ENCODE results near the gene ENOX1.

Gene ENOX1

DNA sequence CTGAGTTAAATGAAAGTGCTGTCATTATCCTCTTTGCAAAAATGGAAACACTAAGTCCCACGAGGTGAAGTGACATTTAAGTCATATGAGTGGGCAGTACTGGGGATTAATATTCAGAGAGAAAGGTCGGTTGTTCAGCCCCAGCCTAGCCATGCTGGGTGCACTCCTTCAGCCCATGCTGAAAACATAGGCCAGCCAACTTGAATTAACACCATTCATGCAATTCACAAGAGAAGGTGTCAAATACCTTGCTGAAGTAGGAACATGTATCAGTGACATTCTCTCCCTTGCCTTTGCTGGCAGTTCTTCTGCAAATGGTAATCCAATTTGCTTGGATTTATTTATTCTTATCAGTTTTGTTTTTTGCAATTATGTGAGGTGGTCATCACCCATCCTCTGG, 507.1 kb downstream of the ENOX1 start:
- H3K4me1 ChIP-seq (ENCODE audit: control insufficient read depth, insufficient read depth, low read length, unreplicated experiment): peaks cover 10% of the 10 kb centered on the region
- H3K4me3 ChIP-seq (ENCODE audit: low read depth, low read length): no peak overlapping the region
- no peaks in the 10 kb centered on the region for H3K79me2 ChIP-seq (ENCODE audit: control insufficient read depth, insufficient read depth, low read length, unreplicated experiment)
- H2AFZ ChIP-seq (ENCODE audit: low read length, unreplicated experiment): no peak overlapping the region
- H3K27ac ChIP-seq (ENCODE audit: low read depth, low read length): no peak overlapping the region
- H3K36me3 ChIP-seq (ENCODE audit: insufficient read depth, low read length): no peaks in the 10 kb centered on the region
- H3K27me3 ChIP-seq (ENCODE audit: insufficient read depth, low read length): no peaks in the 10 kb centered on the region

DNA sequence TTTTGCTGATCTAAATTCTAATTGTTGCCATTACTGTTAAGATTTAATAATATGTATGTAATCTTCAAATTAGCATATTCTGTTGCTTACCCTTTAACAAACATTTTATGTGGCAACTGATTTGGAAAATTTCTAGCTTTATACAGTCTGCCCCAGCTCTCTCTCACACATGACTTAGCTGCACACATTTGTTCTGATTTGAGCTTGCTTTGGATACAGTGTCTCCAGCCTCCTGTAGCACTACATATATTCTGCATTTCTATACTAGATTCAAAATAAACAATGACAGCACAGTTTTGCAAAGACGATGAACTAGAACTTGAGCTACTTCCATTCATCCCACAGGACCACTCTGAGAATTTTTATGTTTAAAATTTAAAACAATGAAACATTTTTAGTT, 508.6 kb downstream of the ENOX1 start:
- Histone ChIP-seq H2AFZ (ENCODE audit: low read length, unreplicated experiment) (no peak overlapping the region), H3K79me2 (ENCODE audit: control insufficient read depth, insufficient read depth, low read length, unreplicated experiment) (no peaks in the 10 kb centered on the region), H3K4me1 (ENCODE audit: control insufficient read depth, insufficient read depth, low read length, unreplicated experiment) (peaks cover 1% of the 10 kb centered on the region), H3K4me3 (ENCODE audit: low read depth, low read length) (no peak overlapping the region), H3K36me3 (ENCODE audit: insufficient read depth, low read length) (no peaks in the 10 kb centered on the region), H3K27me3 (ENCODE audit: insufficient read depth, low read length) (no peaks in the 10 kb centered on the region), H3K27ac (ENCODE audit: low read depth, low read length) (no peak overlapping the region)

DNA sequence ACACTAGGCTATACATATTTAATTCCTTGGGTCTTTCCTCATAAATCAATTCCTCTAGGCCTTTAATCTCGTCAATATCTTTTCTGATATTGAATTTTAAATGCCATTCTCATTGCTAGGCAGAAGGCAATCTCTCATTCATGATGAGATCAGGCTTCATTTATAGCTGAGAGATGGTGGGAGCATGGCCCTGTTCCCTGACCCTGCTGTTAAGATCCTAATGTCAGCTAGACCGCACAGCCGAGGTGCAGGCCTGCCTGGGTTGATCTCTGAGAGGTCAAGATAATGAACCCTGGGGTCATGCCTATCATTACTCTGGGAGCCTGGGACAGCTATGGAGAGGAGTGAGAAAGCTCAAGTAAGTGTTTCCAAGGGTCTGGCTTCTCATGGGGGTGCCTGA, 509.6 kb downstream of the ENOX1 start:
- Histone ChIP-seq H3K36me3 (ENCODE audit: insufficient read depth, low read length) (no peaks in the 10 kb centered on the region), H3K27ac (ENCODE audit: low read depth, low read length) (no peak overlapping the region), H3K4me3 (ENCODE audit: low read depth, low read length) (no peak overlapping the region), H3K4me1 (ENCODE audit: control insufficient read depth, insufficient read depth, low read length, unreplicated experiment) (peaks cover 7% of the 10 kb centered on the region), H2AFZ (ENCODE audit: low read length, unreplicated experiment) (no peak overlapping the region), H3K79me2 (ENCODE audit: control insufficient read depth, insufficient read depth, low read length, unreplicated experiment) (no peaks in the 10 kb centered on the region), H3K27me3 (ENCODE audit: insufficient read depth, low read length) (no peaks in the 10 kb centered on the region)

DNA sequence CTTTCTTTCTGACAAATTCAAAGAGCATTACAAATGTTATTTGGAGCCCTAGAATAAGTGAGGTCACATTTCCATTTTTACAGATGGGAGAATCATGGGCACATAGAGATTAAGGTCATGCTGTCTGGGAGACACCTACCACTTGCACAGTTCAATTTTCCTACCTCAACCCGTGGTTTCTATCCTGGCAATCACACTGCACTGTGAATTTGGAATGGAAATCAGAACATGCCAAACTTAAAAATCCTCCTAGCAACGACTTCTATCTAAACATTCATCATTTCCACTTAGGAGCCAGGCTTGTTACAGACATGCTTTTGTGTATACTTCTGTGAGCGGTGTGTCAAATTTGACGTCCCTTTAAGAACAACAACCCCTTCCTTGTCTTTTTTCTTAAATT, 511.9 kb downstream of the ENOX1 start:
- Histone ChIP-seq H3K79me2 (ENCODE audit: control insufficient read depth, insufficient read depth, low read length, unreplicated experiment) (no peaks in the 10 kb centered on the region), H3K4me3 (ENCODE audit: low read depth, low read length) (no peak overlapping the region), H3K4me1 (ENCODE audit: control insufficient read depth, insufficient read depth, low read length, unreplicated experiment) (peaks cover 17% of the 10 kb centered on the region), H2AFZ (ENCODE audit: low read length, unreplicated experiment) (no peak overlapping the region), H3K27me3 (ENCODE audit: insufficient read depth, low read length) (no peaks in the 10 kb centered on the region), H3K36me3 (ENCODE audit: insufficient read depth, low read length) (no peaks in the 10 kb centered on the region), H3K27ac (ENCODE audit: low read depth, low read length) (no peak overlapping the region)

DNA sequence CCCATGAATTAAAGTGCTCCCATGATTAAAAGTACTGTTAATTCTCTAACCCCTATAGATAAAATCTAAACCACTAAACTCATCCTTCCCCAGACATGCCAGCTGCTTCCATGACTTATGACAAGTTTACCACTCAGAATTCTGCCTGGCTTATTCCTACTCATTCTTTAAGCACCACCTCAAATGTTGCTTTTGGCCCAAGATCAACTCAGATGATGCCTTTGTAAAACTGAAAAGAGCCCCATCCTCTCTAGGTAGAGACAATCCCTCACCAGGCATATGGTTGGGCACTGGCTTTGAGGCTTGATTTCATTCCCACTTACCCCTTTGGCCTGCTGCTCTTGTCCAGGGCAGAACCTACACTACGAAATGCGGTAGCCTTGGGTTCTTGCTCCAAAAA, 513.4 kb downstream of the ENOX1 start:
- Histone ChIP-seq H3K79me2 (ENCODE audit: control insufficient read depth, insufficient read depth, low read length, unreplicated experiment) (no peaks in the 10 kb centered on the region), H3K4me1 (ENCODE audit: control insufficient read depth, insufficient read depth, low read length, unreplicated experiment) (peaks cover 31% of the 10 kb centered on the region), H3K4me3 (ENCODE audit: low read depth, low read length) (no peak overlapping the region), H2AFZ (ENCODE audit: low read length, unreplicated experiment) (no peak overlapping the region), H3K36me3 (ENCODE audit: insufficient read depth, low read length) (no peaks in the 10 kb centered on the region), H3K27ac (ENCODE audit: low read depth, low read length) (no peak overlapping the region), H3K27me3 (ENCODE audit: insufficient read depth, low read length) (no peaks in the 10 kb centered on the region)

DNA sequence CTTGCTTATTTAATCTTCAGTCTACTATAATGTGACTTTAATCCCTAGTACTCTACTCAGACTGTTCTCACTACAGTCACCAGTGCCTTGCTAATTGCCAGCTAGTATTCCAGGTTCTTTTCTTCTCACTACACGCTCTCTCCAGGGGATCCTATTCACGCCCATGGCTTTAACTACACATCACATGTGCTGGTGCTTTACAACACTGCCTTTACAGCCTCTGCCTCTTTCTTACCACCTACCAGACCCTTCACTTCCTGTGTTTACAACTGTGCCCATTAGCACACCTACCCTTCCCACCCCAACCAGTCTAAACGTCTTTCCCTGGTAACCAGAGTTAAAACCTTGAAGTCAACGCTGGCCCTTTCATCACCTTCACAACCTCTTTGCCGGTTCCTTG, 513.9 kb downstream of the ENOX1 start:
- Histone ChIP-seq H3K4me1 (ENCODE audit: control insufficient read depth, insufficient read depth, low read length, unreplicated experiment) (peaks cover 36% of the 10 kb centered on the region), H3K79me2 (ENCODE audit: control insufficient read depth, insufficient read depth, low read length, unreplicated experiment) (no peaks in the 10 kb centered on the region), H3K27ac (ENCODE audit: low read depth, low read length) (no peak overlapping the region), H2AFZ (ENCODE audit: low read length, unreplicated experiment) (no peak overlapping the region), H3K27me3 (ENCODE audit: insufficient read depth, low read length) (no peaks in the 10 kb centered on the region), H3K4me3 (ENCODE audit: low read depth, low read length) (no peak overlapping the region), H3K36me3 (ENCODE audit: insufficient read depth, low read length) (no peaks in the 10 kb centered on the region)

DNA sequence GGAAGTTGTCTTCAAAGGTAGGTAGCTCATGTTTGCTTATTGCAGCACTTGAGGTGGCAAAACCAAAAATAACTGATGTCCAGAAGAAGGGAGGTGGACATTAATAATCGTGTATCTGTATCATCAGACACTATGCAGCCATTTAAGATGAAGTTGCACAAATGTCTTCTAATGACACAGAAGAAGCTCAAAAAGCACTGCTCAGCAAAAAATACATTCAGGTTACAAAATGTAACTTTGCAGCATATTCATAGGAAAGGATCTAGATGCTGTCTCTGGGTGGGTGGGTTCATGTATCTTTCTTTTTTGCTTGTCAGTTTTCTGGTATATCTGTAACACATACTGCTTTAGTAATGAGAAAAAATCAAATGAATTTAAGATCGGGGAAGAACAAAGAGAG, 515.6 kb downstream of the ENOX1 start:
- Histone ChIP-seq H3K36me3 (ENCODE audit: insufficient read depth, low read length) (no peaks in the 10 kb centered on the region), H3K27ac (ENCODE audit: low read depth, low read length) (no peak overlapping the region), H3K79me2 (ENCODE audit: control insufficient read depth, insufficient read depth, low read length, unreplicated experiment) (no peaks in the 10 kb centered on the region), H3K4me1 (ENCODE audit: control insufficient read depth, insufficient read depth, low read length, unreplicated experiment) (peaks cover 41% of the 10 kb centered on the region), H3K4me3 (ENCODE audit: low read depth, low read length) (no peak overlapping the region), H3K27me3 (ENCODE audit: insufficient read depth, low read length) (no peaks in the 10 kb centered on the region), H2AFZ (ENCODE audit: low read length, unreplicated experiment) (no peak overlapping the region)

DNA sequence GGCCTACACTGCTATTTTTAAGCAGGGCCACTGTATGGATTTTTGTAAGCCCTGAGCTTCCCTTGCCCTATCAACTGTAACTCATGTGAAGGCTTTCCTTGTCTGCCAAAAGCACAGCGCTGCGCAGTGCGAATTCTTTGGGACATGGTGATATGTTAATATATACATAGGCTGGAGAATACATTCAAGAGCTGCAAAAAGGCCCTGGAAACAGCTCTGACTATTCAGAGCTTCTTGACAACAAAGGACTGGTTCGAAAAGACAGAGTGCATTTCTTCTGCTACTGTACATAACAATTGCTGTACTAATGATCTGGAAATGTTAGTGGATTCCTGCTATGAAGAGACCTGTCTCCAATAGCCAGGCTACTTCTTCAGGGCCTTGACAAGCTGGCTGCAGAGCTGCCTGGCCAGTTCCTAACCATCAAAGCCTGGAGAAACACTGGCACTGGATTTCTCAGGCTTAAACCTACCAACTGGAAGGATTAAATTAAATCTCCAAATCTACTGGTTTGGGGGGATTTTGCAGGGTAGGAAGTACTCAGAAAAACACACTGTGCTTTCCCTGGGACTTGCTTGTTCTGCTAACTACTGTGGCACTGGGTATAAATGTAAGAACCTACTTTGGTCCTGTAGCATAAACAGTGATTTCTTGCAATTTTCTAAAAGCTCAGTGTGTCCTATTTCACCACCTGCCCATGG, 516.5 kb downstream of the ENOX1 start:
- H2AFZ ChIP-seq (ENCODE audit: low read length, unreplicated experiment): peak overlapping the region; percentile 47
- H3K27ac ChIP-seq (ENCODE audit: low read depth, low read length): peak overlapping the region; percentile 88
- H3K27me3 ChIP-seq (ENCODE audit: insufficient read depth, low read length): no peaks in the 10 kb centered on the region
- no peak overlapping the region for H3K4me3 ChIP-seq (ENCODE audit: low read depth, low read length)
- H3K36me3 ChIP-seq (ENCODE audit: insufficient read depth, low read length): no peaks in the 10 kb centered on the region
- peaks cover 41% of the 10 kb centered on the region for H3K4me1 ChIP-seq (ENCODE audit: control insufficient read depth, insufficient read depth, low read length, unreplicated experiment)
- H3K79me2 ChIP-seq (ENCODE audit: control insufficient read depth, insufficient read depth, low read length, unreplicated experiment): no peaks in the 10 kb centered on the region

DNA sequence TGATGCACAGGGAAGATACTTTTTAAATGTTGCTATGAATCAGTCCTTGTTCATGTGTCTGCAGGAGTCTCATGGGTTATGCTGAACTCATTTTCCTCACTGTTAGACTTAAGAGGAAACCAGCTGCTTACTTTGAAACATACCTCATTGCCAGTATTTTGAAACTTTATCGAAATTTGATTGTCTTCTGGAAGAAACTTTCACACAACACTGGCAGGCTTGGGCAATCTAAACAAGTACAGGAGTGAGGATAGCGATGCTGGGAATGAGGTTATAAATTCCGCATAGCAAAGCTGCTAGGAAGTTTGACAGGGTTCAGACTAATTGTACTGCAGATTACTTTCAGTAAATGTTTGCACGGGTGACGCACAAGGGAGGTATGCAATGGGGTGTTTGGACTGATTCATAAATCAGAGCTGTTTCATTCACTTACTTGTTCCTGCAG, 517.7 kb downstream of the ENOX1 start:
- Histone ChIP-seq H3K36me3 (ENCODE audit: insufficient read depth, low read length) (no peaks in the 10 kb centered on the region), H3K4me1 (ENCODE audit: control insufficient read depth, insufficient read depth, low read length, unreplicated experiment) (peaks cover 41% of the 10 kb centered on the region), H3K79me2 (ENCODE audit: control insufficient read depth, insufficient read depth, low read length, unreplicated experiment) (no peaks in the 10 kb centered on the region), H3K4me3 (ENCODE audit: low read depth, low read length) (peak overlapping the region; percentile 65), H3K27ac (ENCODE audit: low read depth, low read length) (peak overlapping the region; percentile 88), H2AFZ (ENCODE audit: low read length, unreplicated experiment) (peak overlapping the region; percentile 47), H3K27me3 (ENCODE audit: insufficient read depth, low read length) (no peaks in the 10 kb centered on the region)

DNA sequence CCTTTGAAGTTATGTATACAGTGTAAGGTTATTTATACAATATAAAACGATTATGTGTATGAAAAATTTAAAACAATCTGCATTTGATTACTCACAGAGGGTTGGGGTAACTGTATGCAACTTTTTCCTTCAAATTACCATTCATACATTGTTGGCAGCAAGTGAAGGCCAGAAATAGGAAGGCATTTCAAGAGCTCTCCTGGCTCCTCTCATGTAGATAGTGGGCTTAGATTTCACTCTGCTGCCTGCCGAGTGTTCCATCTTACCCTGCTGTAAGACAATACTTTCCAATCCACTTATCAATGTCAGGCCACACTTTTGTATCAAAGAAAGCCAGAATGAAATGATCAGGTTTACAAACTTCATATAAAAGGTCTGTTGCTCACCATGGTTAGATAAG, 518.1 kb downstream of the ENOX1 start:
- H3K36me3 ChIP-seq (ENCODE audit: insufficient read depth, low read length): no peaks in the 10 kb centered on the region
- no peaks in the 10 kb centered on the region for H3K79me2 ChIP-seq (ENCODE audit: control insufficient read depth, insufficient read depth, low read length, unreplicated experiment)
- no peaks in the 10 kb centered on the region for H3K27me3 ChIP-seq (ENCODE audit: insufficient read depth, low read length)
- no peak overlapping the region for H2AFZ ChIP-seq (ENCODE audit: low read length, unreplicated experiment)
- H3K4me1 ChIP-seq (ENCODE audit: control insufficient read depth, insufficient read depth, low read length, unreplicated experiment): peaks cover 41% of the 10 kb centered on the region
- H3K27ac ChIP-seq (ENCODE audit: low read depth, low read length): peak overlapping the region; percentile 88
- H3K4me3 ChIP-seq (ENCODE audit: low read depth, low read length): peak overlapping the region; percentile 65

DNA sequence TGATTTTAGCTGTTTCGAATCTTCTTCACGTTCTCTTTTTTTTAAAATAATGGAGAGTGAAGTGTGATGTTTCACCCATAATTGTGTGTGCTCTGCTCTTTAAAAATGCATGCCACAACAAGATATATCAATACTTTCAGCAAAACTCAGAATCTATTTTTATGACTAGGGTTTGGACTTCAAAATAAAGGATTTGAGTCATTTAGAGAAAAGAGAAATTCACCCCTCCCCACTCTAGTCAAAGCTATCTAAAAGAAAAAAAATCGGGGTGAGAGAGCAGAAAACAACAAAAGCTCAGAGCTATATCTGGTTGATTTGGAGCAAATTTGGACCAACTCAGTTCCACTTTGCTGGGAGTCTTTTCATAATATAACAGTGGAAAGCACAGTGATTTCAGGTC, 518.9 kb downstream of the ENOX1 start:
- H3K4me3 ChIP-seq (ENCODE audit: low read depth, low read length): no peak overlapping the region
- H3K4me1 ChIP-seq (ENCODE audit: control insufficient read depth, insufficient read depth, low read length, unreplicated experiment): peaks cover 37% of the 10 kb centered on the region
- no peak overlapping the region for H2AFZ ChIP-seq (ENCODE audit: low read length, unreplicated experiment)
- no peaks in the 10 kb centered on the region for H3K79me2 ChIP-seq (ENCODE audit: control insufficient read depth, insufficient read depth, low read length, unreplicated experiment)
- H3K36me3 ChIP-seq (ENCODE audit: insufficient read depth, low read length): no peaks in the 10 kb centered on the region
- H3K27me3 ChIP-seq (ENCODE audit: insufficient read depth, low read length): no peaks in the 10 kb centered on the region
- peak overlapping the region; percentile 88 for H3K27ac ChIP-seq (ENCODE audit: low read depth, low read length)

Data from ACC112 (cell line).